Measurements from ENCODE around the gene RREB1.

The RREB1 gene

DNA sequence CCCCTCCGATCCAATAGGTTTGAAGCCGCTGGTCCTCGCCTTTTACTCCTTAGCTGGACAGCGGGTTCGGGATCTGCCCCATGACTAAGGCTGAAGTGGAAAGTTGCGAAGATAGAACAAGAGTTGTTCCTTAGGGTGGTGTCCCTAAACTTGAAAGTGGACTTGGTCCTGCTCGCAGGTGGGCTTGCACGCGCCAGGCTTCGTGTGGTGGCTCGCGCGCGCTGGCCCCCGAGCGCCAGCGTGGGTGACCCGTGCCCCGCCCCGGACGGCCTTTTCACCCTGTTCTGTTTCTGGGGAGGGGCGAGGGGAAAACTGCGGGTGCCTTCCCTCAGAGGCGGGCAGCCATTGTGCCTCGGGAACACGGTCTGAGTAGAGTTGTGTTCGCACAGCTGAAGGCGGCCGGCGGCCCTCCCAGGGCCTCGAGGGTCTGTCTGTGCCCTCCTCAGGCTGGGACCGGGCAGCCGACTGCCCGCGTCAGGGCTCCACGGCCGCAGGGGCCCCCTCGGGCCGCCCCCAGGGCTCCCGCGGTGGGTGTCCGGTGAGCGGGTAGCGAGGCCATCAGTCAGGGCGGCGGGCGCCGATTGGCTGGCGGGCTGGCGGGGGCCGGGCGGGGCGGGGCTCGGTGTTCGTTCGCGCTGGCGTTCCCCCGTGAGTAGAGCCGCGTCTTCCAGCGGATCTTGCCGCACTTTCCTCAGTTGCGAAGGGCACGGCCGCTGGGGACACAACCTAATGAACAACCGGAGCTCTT is 33.0 kb downstream of the RREB1 start:
- DNase-seq (ENCODE audit: low read depth, low spot score), result no peak
- peak overlapping the region; percentile 79 for H3K27ac ChIP-seq

DNA sequence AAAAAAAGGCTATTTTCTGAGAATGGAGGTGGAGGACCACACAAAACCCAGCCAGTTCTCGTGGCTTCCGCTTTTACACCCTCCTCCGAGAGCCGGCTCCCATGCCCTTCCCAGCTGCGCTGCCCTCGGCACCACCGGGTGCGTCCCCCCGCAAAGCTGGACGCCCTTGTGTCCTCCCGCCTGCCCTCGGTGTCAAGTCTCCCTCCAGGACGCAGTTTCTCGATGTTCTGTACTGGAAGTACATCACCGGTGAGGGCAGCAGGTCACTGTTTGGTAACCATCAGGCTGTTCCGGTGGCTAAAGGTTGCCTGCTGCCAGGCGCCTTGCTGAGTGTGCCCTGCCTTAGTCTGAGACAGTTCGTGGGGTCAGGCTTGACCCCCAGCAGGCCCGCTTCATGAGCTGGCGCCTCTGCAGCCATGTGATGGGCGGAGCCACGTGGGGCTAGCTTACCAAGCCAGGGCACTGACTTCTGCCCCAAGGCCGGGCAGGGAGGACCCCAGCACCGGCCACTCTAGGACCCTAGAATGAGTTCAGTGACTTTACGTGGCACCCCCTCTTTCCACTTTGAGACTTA is 34.6 kb downstream of the RREB1 start:
- H3K27ac ChIP-seq, result no peak overlapping the region
- no peak for DNase-seq (ENCODE audit: low read depth, low spot score)

DNA sequence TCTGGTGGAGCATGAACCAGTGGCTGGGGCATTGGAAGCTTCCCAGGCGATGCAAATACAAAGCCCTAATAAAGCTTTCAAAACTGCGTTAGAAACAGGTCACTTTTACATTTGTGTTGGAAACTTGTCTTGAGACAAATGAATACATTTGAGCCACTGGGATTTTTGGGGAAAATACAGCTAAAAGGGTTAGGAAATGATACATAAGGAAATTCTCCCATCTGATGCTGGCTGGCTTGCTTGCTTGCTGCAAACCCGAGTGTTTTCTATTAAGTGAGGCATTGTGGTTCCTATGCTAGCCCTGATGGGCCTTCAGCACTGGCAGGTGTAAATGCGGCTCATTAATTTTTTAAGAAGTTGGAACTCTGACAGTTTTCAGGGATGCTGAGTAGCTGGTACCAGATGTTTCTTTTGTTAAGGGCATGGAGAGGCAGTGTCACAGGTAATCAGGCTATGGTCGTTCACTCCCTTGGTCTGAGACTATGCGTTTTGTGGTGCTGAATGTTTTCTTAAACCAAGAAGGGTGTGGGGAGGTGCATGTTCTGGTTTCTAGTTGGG is 35.2 kb downstream of the RREB1 start:
- no peak for DNase-seq (ENCODE audit: low read depth, low spot score)
- H3K27ac ChIP-seq, result peak overlapping the region; percentile 5

DNA sequence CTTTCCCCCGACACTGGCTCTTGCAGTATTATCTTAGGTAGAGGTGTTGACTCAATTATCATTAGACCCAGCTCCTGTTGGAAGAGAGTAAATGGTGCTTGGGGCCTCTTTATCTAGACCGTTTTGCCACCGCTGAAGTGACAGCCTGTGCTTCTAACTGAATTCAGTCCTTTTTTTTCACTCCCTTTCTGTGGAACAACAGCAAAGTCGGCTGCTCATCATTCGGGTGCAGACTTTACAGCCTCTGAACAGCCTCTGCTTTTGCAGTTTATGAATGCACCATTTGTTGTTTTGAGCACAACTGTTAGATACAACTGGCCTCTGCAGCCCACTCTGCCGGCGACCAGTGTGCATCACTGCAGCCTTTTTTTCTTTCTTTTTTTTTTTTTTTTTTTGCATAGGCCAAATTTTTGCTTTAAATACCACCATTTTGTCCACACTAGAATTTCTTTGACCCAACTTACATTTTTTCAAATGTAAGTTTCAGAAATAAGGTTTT is 35.8 kb downstream of the RREB1 start:
- DNase-seq (ENCODE audit: low read depth, low spot score), result no peak
- peak overlapping the region; percentile 85 for H3K27ac ChIP-seq

DNA sequence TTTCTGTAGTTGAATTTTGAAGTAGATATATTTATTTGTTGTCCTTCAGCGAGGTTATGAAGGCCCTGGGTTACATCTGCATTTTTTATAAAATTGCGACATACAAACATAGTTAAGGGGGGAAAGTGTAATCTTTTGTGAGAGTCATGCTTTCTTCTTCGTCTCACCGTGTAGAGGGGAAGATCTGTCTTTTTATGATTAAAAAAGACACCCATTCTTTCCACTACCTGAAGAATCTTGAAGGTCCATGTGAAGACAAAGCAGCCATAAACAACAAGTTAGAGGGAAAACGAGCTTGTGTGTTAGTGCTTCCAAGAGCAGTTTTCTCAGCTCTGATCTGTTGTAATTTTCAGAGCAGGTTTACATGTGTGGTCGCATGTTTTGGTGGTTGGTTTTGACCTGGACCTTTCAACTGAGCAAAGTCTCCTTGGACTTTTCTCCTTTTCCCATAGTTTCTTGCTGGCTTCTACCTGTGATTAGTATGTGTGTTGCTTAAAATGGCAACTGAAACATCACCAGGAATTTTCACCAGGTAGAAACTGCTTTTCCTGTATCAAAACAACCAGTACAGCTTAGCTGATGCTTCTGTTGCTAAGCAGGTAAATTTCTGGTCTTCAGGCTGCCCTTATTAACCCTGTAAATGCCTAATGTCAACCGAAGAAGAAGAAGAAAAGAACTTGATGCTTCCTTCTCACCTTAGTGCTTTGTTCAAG is 37.3 kb downstream of the RREB1 start:
- H3K27ac ChIP-seq, result peak overlapping the region; percentile 85
- no peak for DNase-seq (ENCODE audit: low read depth, low spot score)

DNA sequence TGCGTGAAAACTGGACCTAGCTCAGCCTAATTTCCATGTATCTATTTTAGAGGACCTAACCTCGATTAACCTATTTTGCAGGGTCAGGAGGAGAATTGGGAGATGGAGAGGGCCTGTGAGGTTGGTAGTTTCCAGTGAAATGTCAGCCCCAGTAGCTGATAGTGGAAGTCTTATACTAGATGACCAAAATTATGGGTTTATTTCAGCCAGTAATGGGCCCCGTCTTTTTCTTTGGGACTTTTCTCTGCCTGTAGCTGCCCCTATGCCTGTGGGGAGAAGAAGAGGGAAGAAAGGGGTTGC is 37.8 kb downstream of the RREB1 start:
- peak overlapping the region; percentile 85 for H3K27ac ChIP-seq

DNA sequence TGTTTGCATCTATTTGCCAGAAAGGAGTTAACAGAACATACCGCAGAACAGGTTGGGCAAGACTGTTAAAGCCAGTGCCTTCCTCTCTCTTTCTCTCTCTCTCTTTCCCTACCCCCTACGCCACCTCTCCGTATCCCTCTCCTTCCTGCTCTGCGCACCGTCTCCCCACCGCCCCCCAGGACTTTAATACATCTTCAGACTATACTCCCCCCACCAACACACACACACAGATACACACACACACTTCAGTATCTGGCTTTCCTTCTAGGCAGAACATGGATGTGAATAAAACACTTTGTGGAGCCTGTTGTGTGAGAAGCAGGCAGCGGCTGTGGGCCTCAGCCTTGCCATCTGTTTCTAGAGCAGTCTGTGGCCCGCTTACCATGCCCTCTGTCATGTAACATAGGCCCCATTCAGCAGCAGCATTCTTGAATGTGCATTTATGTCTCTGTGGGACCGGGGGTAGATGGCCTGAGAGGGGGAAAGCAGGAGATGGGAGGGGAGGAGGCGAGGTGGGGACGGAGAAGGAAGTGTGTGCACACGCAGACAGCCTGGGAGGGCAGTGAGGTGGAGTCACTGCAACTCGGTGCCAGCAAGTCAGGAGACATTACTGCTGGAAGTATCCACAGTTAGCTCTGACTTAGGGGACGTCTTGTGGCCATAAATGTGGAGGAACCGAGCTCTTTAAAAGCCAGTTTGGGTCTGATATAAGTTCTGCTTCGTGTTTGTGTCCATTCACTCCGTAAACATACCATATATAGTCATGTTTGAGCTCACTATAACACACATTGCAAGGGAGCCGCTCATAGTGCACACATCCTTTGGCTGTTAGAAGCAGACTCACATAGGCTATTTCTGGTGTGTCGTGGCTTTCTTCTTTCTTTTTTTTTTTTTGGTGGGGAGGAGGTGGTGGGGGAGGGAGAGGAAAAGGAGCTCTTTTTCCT is 38.4 kb downstream of the RREB1 start:
- DNase-seq (ENCODE audit: low read depth, low spot score), result peak; percentile 50
- peak overlapping the region; percentile 85 for H3K27ac ChIP-seq

More for the DNA sequence above, 37.8 kb downstream of the RREB1 start:
- DNase-seq (ENCODE audit: low read depth, low spot score), result no peak

DNA sequence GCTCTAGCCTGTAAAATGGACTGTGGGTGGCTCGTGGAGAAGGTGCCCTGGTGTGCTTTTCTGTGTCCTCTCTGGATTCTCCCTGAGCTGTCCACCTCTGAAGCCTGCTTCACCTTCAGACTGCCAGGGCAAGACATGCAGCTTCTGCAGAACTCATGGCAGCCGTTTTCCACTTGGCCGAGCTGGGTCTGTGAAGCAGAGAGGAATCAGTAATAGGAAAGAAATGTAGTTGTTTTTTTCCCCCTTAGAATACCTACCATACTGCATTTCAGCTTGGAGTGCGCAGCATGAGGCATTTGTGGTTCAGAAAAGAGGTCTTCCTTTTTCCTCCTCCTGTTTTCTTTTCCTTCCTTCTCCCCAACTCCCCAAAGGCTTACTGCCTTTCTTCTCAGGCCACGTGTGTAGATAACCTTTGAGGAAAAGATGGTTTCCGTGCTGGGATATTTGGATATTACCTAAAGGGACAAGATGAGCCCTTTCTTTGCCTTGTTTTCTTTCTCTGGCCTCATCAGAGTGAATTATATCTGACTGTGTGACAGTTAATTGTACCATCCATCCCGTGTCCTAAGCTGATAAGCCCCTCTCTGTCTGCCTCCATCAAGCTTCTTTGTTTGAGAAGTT is 39.4 kb downstream of the RREB1 start:
- no peak for DNase-seq (ENCODE audit: low read depth, low spot score)
- H3K27ac ChIP-seq, result peak overlapping the region; percentile 85

DNA sequence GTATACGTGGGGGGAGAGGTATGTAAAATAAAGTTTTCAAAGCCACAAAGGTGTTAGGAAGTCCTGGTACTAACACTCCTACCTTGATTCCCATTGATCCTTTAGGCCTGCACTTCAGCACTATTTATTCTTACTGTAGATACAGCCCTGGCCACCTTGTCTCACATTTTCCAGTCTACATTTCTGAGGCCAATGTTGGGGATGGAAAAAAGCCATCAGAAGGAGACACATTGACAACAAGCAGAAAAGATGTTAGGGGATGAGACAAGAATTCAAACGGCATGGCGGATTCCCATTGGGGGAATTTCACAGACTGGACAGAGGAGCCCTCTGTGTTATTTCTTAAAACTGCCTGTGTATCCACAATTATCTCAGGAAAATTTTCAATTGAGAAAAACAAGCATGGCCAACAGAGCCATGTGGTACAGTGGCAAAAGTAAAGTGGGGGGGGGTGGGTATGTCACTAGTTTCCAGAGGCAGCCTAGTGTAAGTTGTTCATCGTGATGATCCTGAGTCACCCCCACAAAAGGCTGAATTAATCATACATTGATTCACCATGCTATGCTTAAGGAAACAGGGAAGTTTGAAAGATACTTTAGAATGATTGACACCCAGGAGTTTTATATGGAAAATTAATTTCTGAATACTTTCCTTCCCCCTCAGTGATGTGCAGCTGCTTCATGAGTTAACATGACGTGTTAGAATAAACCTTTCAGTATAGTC is 40.5 kb downstream of the RREB1 start:
- peak; percentile 71 for DNase-seq (ENCODE audit: low read depth, low spot score)
- H3K27ac ChIP-seq, result peak overlapping the region; percentile 85

DNA sequence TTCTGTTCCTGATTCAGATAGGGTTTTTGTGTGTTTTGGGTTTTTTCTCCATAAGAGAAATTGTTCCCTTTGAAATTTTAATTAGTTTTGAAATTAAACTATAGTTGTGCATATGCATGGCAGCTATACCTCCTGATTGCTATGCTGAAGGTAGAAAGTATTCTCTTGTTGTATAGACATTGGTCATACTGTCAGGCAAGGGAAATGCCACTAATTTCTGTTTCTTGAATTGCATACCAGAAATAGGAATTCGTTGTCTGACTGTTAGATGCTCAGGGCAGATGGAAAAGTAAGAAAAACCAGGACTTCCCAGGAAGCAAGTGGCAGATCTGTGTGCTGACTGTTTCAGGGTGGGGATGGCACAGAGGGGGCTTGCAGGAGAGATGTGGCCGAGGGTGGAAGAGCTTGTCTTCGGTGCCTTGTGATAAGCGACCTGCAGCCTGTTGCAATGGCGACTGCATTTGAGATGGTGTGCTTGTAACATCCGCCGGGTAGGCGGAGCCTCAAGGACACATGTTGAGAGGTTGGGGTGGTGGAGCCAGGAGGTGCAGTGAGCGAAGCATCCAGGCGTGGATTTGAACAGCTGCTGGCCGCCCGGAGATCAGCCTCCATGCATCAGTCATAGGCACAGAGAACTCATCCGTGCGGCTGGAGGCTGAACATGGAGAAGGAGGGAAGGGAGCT is 42.8 kb downstream of the RREB1 start:
- no peak for DNase-seq (ENCODE audit: low read depth, low spot score)

DNA sequence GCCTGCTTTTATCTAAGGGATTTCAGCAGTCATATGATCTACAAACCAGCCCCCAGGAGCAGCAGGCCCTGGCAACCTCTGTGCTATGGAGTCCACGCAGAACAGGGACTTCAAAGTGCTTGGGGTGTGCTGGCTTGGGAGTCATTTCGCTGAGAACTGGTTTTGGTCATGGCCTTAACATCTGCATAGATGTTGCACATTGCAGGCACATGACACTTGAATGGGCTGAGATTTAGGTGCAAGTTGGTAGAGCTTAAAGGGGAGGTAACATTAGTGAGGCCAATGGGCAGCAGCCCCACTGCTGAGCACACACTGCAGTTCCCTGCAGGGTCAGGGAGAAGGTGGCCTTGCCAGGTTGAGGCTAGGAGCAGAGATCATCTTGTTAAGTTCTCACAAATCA is 43.6 kb downstream of the RREB1 start:
- DNase-seq (ENCODE audit: low read depth, low spot score), result no peak

More for the DNA sequence above, 42.8 kb downstream of the RREB1 start:
- no peak overlapping the region for H3K27ac ChIP-seq

DNA sequence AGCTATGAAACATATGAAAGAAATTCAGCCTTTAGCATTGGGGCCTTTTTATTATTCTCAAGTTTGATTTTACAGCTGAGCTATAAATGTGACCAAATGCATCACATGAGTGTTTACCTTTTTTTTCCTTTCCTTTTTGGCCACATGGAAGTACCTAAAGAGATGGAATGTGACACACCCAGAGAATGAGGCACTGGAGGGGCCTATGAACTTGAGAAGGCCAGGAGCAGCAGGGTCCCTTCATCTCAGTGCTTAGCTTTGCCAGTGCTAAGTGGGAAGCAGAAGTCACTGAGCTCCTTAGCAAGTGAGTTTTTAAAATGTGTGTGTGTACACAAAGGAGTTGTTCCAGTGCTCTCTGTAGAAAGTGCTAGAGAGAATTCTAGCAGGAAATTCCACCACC is 44.7 kb downstream of the RREB1 start:
- DNase-seq (ENCODE audit: low read depth, low spot score), result no peak
- H3K27ac ChIP-seq, result peak overlapping the region; percentile 34

More for the DNA sequence above, 43.6 kb downstream of the RREB1 start:
- H3K27ac ChIP-seq, result peak overlapping the region; percentile 34

DNA sequence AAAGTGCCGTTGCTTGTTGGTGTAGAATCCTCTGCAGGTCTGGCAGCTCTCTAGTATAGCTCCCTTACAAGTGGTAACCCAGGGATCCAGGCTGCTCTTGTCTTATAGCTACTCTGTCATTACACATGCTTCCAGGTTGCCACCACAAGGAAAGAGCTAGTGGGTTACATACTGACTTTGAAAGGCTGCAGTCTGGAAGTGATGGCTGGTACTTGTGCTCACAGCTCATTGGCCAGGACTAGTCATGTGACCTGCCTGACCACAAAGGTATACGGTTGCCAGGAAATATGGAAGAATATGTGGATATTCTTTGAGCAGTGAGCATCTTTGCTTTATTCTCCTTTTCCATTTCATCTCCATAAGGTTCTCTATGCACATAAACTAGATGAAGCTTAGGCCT is 46.0 kb downstream of the RREB1 start:
- no peak overlapping the region for H3K27ac ChIP-seq
- no peak for DNase-seq (ENCODE audit: low read depth, low spot score)

DNA sequence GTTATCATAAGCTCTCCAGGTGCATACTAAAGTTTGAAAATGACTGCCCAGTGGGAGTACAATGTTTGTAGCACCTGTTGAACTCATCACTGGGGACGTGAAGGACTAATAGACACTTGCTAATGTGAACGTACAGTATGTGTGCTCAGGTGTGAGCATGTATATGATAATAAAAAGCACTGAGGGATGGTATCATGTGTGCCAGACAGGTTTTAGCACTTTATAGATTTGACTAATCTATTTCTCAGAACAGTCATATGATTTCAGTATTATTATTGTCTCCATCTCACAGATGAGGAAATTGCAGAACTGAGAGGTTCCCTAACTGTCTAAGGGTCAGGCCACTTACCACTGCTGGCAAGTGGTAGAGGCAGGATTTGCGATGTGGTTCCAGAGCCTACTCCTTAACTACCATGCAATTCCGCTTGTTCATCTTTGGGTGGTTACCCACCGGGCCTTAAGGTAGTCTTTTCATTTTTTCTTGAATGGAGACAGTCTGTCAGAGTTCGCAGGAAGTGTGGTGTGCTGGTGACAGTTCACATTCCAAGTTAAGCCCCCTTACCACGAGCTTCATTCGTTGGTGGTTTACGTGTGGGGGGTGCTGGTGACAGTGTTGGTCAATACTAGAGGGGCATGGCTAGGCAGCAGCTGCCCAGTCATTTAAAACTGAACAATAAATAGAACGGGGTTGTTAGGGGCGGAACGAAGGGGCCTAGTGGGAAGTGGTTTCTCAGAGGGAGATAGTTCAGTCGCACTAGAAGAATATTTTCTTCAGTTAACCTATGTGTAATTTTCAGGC is 46.8 kb downstream of the RREB1 start:
- no peak overlapping the region for H3K27ac ChIP-seq
- DNase-seq (ENCODE audit: low read depth, low spot score), result no peak

DNA sequence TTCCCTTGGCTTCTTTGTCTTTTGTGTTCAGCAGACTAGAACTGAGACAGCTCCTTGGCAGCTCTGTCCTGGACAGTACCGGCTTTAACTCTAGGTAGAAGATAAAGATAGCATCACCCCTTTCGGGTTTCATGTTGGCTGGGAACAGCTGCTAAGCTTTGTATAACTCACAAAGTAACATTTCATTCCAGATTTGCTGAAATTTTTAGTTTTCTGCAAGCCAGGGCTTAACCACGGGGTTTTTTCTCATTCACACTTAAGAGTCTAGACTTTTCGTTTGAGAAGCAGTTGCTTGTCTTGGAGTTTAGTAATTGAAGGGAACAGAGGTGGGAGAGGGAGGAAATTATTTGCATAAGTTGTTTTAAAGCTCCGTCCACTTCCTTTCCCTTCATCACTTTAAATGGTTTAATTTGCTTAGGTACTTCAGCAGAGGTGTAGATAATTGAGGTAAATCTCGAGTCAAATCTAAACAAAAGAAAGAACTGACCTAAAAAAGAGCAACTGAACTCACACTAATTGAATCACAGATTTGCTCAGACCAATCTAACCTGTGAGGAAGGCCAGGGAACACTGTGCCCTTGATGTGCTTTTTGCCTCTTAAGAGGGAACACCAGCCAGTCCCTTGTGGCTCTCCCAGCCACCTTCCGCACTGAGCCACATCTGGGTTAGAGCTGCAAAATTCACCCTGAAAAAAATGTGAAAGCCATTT is 48.3 kb downstream of the RREB1 start:
- H3K27ac ChIP-seq, result peak overlapping the region; percentile 37
- no peak for DNase-seq (ENCODE audit: low read depth, low spot score)

DNA sequence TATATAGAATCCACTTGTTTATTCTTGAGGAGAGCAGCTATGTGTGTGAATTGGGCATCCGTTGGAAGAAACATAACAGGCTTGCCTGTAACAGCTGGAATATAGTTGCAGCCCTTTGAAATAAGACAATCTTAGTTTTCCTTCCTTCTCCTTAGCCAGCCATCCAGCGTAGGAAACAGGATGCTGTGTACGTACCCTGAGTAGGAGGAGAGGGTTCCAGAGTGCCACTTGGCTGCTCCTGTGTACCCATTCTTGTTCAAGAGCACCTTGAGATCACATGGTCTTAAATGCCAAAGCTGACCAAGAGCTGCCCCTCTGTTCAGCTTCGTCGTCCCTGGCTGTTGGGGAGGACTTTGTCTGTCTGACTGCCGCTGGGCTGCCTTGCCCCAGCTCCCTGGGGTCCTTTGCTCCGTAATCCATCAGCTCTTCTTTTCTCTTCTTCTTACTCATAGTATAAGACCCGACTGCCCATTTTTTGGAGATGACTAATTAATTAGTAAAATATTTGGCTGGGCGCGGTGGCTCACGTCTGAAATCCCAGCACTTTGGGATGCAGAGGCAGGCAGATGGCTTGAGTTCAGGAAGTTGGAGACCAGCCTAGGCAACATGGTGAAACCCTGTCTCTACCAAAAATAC is 49.0 kb downstream of the RREB1 start:
- H3K27ac ChIP-seq, result peak overlapping the region; percentile 37
- no peak for DNase-seq (ENCODE audit: low read depth, low spot score)
